HEK293 (cell line): ENCODE data around the gene UMOD.

ENCODE experiments used
- CTCF ChIA-PET: fragments of 350-600 bp; formaldehyde crosslinking; extraction: SDS; loops from one replicate; lab custom pipeline; 2021; ENCODE audit warnings: antibody characterized with exemption; lab: Yijun Ruan, JAX
- POLR2A ChIA-PET: fragments of 300-600 bp; formaldehyde crosslinking; extraction: SDS; loops from one replicate; lab custom pipeline; 2020; ENCODE audit warnings: antibody characterized with exemption, inconsistent platforms; lab: Yijun Ruan, JAX
- H3K27ac ChIP-seq: fragments of 200-500 bp; sonication (Bioruptor generic); 2 replicates; pipeline ENCODE4 v1.5.1; 2014; ENCODE audit warnings: low read depth, low read length, control low read depth, inconsistent platforms; ENCODE audit errors: extremely low read depth
- H3K36me3 ChIP-seq, 2 experiments: fragments of 200-500 bp in 1 of 2; sonication (Bioruptor generic) in 1 of 2; 1 replicate in 1 of 2; 2 replicates in 1 of 2; pipeline ENCODE4 v1.5.1; 2014 to 2017; ENCODE audit warnings: inconsistent platforms in 2 of 2, low read length in 2 of 2; ENCODE audit not compliant: control insufficient read depth in 2 of 2, insufficient read depth in 1 of 2
- H3K4me1 ChIP-seq: fragments of 200-500 bp; sonication (Bioruptor generic); 2 replicates; pipeline ENCODE4 v1.5.1; 2014; ENCODE audit warnings: mild to moderate bottlenecking, low read length, inconsistent platforms; ENCODE audit not compliant: control insufficient read depth, insufficient read depth
- H3K4me3 ChIP-seq: 2 replicates; pipeline ENCODE4 v1.5.1; 2011; ENCODE audit warnings: low read depth, mild to moderate bottlenecking, control low read depth, low read length, moderate library complexity
- H3K9me3 ChIP-seq: fragments of 200-500 bp; sonication (Bioruptor generic); 2 replicates; pipeline ENCODE4 v1.5.1; 2014; ENCODE audit warnings: low read depth, low read length, inconsistent platforms; ENCODE audit not compliant: control insufficient read depth, insufficient read depth
- BCL11A ChIP-seq: fragments of 450-650 bp; formaldehyde crosslinking; IDR thresholded peaks from 2 replicates; pipeline ENCODE4 v1.5.1; 2016; ENCODE audit warnings: low read depth, missing biosample characterization, missing genetic modification characterization
- GFI1B ChIP-seq: fragments of 450-650 bp; formaldehyde crosslinking; IDR thresholded peaks from 2 replicates; pipeline ENCODE4 v1.5.1; 2016; ENCODE audit warnings: missing biosample characterization, missing genetic modification characterization
- OSR2 ChIP-seq: fragments of 450-650 bp; formaldehyde crosslinking; IDR thresholded peaks from 2 replicates; pipeline ENCODE4 v1.5.1; 2016; ENCODE audit warnings: missing biosample characterization, missing genetic modification characterization
- YY2 ChIP-seq: fragments of 450-650 bp; formaldehyde crosslinking; IDR thresholded peaks from 2 replicates; pipeline ENCODE4 v1.5.1; 2016; ENCODE audit warnings: missing biosample characterization, missing genetic modification characterization
- ZBTB48 ChIP-seq: fragments of 450-650 bp; formaldehyde crosslinking; IDR thresholded peaks from 2 replicates; pipeline ENCODE4 v1.5.1; 2016; ENCODE audit warnings: missing biosample characterization, missing genetic modification characterization
- ZBTB8A ChIP-seq: fragments of 450-650 bp; formaldehyde crosslinking; IDR thresholded peaks from 2 replicates; pipeline ENCODE4 v1.5.1; 2016; ENCODE audit warnings: missing biosample characterization, missing genetic modification characterization
- ZNF138 ChIP-seq: fragments of 450-650 bp; formaldehyde crosslinking; IDR thresholded peaks from 2 replicates; pipeline ENCODE4 v1.5.1; 2016; ENCODE audit warnings: missing biosample characterization, missing genetic modification characterization, borderline replicate concordance
- ZNF146 ChIP-seq: fragments of 450-650 bp; formaldehyde crosslinking; IDR thresholded peaks from 2 replicates; pipeline ENCODE4 v1.5.1; 2016; ENCODE audit warnings: missing biosample characterization, missing genetic modification characterization
- ZNF175 ChIP-seq: fragments of 450-650 bp; formaldehyde crosslinking; IDR thresholded peaks from 2 replicates; pipeline ENCODE4 v1.5.1; 2016; ENCODE audit warnings: missing biosample characterization, missing genetic modification characterization
- ZNF391 ChIP-seq: fragments of 450-650 bp; formaldehyde crosslinking; IDR thresholded peaks from 2 replicates; pipeline ENCODE4 v1.5.1; 2016; ENCODE audit warnings: low read depth, missing biosample characterization, missing genetic modification characterization, borderline replicate concordance
- ZNF404 ChIP-seq: fragments of 450-650 bp; formaldehyde crosslinking; IDR thresholded peaks from 2 replicates; pipeline ENCODE4 v1.5.1; 2017; ENCODE audit warnings: missing biosample characterization, missing genetic modification characterization
- ZNF558 ChIP-seq: fragments of 450-650 bp; formaldehyde crosslinking; IDR thresholded peaks from 2 replicates; pipeline ENCODE4 v1.5.1; 2016; ENCODE audit warnings: missing biosample characterization, missing genetic modification characterization
- ZNF664 ChIP-seq: fragments of 450-650 bp; formaldehyde crosslinking; IDR thresholded peaks from 2 replicates; pipeline ENCODE4 v1.5.1; 2016; ENCODE audit warnings: missing biosample characterization, missing genetic modification characterization
- ZNF677 ChIP-seq: fragments of 450-650 bp; IDR thresholded peaks from 2 replicates; pipeline ENCODE4 v1.5.0; 2018; ENCODE audit warnings: missing biosample characterization, mild to moderate bottlenecking, missing genetic modification characterization, moderate library complexity
- ZNF747 ChIP-seq: fragments of 450-650 bp; formaldehyde crosslinking; IDR thresholded peaks from 2 replicates; pipeline ENCODE4 v1.5.1; 2016; ENCODE audit warnings: missing biosample characterization, missing genetic modification characterization
- ZNF843 ChIP-seq: fragments of 450-650 bp; formaldehyde crosslinking; IDR thresholded peaks from 2 replicates; pipeline ENCODE4 v1.5.1; 2016; ENCODE audit warnings: missing biosample characterization, missing genetic modification characterization
- TF ChIP-seq, protein P1 (sequence below): fragments of 450-650 bp; formaldehyde crosslinking; conservative IDR thresholded peaks from 2 replicates; pipeline ENCODE4 v1.5.1; 2016; ENCODE audit warnings: low read depth, missing biosample characterization, missing genetic modification characterization
- TF ChIP-seq, protein P2 (sequence below): fragments of 450-650 bp; formaldehyde crosslinking; IDR thresholded peaks from 2 replicates; pipeline ENCODE4 v1.5.1; 2016; ENCODE audit warnings: missing biosample characterization, missing genetic modification characterization
- TF ChIP-seq, protein P3 (sequence below): fragments of 450-650 bp; formaldehyde crosslinking; IDR thresholded peaks from 2 replicates; pipeline ENCODE4 v1.5.1; 2016; ENCODE audit warnings: missing biosample characterization, missing genetic modification characterization

The UMOD gene

DNA sequence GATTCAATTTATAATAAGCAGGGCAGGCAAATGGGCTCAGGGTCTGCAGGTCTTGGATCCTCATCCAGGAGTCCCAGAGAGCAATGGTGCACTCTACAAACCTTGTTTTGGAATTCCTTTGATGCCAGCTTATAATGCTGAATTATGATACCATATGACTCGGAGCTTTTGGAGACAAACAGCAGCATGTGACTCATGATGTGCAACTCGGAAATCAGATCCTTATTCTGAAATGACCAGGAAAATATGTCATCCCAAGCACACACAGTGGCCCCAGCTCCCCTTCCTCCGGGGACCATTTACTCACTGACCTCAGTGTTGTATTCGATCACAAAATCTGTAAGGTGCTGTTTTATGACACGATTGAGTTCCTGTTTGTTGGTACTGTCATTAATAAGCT lies 20.2 kb upstream of the UMOD start:
- H3K36me3 ChIP-seq = no peaks in the 10 kb centered on the region
- CTCF ChIA-PET = interaction anchor here (0.6 to 1.2 kb wide), 2 partner anchors 11 to 466 kb away, joined by 4 to 5 read pairs; no protein-coding TSS in a partner anchor
- TF ChIP-seq ZNF404 (tag by site-specific recombination) (no peak), ZNF138 (no peak), ZNF677 (no peak), BCL11A (tag by site-specific recombination) (no peak), ZNF391 (tag by site-specific recombination) (no peak), ZBTB48 (tag by site-specific recombination) (no peak), ZNF558 (no peak), ZNF175 (no peak), ZNF664 (no peak)
- TF ChIP-seq, protein P1, sequence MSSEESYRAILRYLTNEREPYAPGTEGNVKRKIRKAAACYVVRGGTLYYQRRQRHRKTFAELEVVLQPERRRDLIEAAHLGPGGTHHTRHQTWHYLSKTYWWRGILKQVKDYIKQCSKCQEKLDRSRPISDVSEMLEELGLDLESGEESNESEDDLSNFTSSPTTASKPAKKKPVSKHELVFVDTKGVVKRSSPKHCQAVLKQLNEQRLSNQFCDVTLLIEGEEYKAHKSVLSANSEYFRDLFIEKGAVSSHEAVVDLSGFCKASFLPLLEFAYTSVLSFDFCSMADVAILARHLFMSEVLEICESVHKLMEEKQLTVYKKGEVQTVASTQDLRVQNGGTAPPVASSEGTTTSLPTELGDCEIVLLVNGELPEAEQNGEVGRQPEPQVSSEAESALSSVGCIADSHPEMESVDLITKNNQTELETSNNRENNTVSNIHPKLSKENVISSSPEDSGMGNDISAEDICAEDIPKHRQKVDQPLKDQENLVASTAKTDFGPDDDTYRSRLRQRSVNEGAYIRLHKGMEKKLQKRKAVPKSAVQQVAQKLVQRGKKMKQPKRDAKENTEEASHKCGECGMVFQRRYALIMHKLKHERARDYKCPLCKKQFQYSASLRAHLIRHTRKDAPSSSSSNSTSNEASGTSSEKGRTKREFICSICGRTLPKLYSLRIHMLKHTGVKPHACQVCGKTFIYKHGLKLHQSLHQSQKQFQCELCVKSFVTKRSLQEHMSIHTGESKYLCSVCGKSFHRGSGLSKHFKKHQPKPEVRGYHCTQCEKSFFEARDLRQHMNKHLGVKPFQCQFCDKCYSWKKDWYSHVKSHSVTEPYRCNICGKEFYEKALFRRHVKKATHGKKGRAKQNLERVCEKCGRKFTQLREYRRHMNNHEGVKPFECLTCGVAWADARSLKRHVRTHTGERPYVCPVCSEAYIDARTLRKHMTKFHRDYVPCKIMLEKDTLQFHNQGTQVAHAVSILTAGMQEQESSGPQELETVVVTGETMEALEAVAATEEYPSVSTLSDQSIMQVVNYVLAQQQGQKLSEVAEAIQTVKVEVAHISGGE (tag by site-specific recombination) = no peak
- TF ChIP-seq, protein P2, sequence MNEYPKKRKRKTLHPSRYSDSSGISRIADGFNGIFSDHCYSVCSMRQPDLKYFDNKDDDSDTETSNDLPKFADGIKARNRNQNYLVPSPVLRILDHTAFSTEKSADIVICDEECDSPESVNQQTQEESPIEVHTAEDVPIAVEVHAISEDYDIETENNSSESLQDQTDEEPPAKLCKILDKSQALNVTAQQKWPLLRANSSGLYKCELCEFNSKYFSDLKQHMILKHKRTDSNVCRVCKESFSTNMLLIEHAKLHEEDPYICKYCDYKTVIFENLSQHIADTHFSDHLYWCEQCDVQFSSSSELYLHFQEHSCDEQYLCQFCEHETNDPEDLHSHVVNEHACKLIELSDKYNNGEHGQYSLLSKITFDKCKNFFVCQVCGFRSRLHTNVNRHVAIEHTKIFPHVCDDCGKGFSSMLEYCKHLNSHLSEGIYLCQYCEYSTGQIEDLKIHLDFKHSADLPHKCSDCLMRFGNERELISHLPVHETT = no peak
- POLR2A ChIA-PET = no interaction called here
- H3K27ac ChIP-seq = no peak overlapping the region
- H3K9me3 ChIP-seq = no peaks in the 10 kb centered on the region
- no peaks in the 10 kb centered on the region for H3K4me1 ChIP-seq
- H3K4me3 ChIP-seq = no peak overlapping the region

GRCh38 chr16:20369452-20370054 lies 17.0 kb upstream of the UMOD start:
- Histone ChIP-seq H3K4me3 (no peak overlapping the region), H3K4me1 (no peaks in the 10 kb centered on the region), H3K27ac (no peak overlapping the region), H3K9me3 (no peaks in the 10 kb centered on the region), H3K36me3 (no peaks in the 10 kb centered on the region)
- CTCF ChIA-PET = interaction anchor here (0.7 to 1.3 kb wide), 3 partner anchors 10 to 470 kb away, joined by 3 to 5 read pairs (median 3); no protein-coding TSS in a partner anchor
- POLR2A ChIA-PET = no interaction called here
- TF ChIP-seq GFI1B (tag by site-specific recombination) = no peak
- TF ChIP-seq ZNF747 (tag by site-specific recombination) = no peak
- TF ChIP-seq OSR2 (tag by site-specific recombination) = no peak
- TF ChIP-seq, protein P3, sequence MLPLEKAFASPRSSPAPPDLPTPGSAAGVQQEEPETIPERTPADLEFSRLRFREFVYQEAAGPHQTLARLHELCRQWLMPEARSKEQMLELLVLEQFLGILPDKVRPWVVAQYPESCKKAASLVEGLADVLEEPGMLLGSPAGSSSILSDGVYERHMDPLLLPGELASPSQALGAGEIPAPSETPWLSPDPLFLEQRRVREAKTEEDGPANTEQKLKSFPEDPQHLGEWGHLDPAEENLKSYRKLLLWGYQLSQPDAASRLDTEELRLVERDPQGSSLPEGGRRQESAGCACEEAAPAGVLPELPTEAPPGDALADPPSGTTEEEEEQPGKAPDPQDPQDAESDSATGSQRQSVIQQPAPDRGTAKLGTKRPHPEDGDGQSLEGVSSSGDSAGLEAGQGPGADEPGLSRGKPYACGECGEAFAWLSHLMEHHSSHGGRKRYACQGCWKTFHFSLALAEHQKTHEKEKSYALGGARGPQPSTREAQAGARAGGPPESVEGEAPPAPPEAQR (tag by site-specific recombination) = no peak
- TF ChIP-seq ZNF146 (tag by site-specific recombination) = no peak
- TF ChIP-seq ZNF843 (tag by site-specific recombination) = no peak
- TF ChIP-seq YY2 (tag by site-specific recombination) = no peak
- TF ChIP-seq ZBTB8A (tag by site-specific recombination) = no peak
